Right ventricle myocardium inferior (tissue), 1 donor: ENCODE data around the gene PLCG1. TPM values are rescaled to one million over a fixed set of nuclear protein-coding genes. Genes with fewer than 3 reads are reported as not detected.

Experiments
- ATAC-seq: fragments of 200-7000 bp; cut with Tn5 transposase; one replicate; pipeline ENCODE4 v1.9.1; 2020; ENCODE audit warnings: mild to moderate bottlenecking, moderate library complexity
- DNase-seq: peaks from one replicate; pipeline ENCODE4 v3.0.0; 2021; ENCODE audit errors: missing footprints
- intact Hi-C: fragments of 100-400 bp; cut with DNase I; formaldehyde crosslinking; loops from one replicate; pipeline ENCODE4 v1.11.0; 2022
- total RNA-seq: library from RNA; stranded (reverse); fragmentation: NEBNext Ultra II Directional; extraction: Animal tissue kit (Norgen Biotek cat#: 25700); gene quantifications from one replicate; pipeline ENCODE4 v1.2.1, GENCODE V29; 2021
- donor health status: DM: no; HTN: yes; CAD: no; lungs with severe emphysema.

The PLCG1 gene
- total RNA-seq, 1 donor from 2014 or later = 43.4 TPM

GRCh38 chr20:41158082-41158625 is 20.8 kb downstream of the PLCG1 start:
- ATAC-seq = no peak
- intact Hi-C loops = no loop called here
- no peak for DNase-seq

GRCh38 chr20:41159547-41159946 is 22.2 kb downstream of the PLCG1 start:
- intact Hi-C loops = no loop called here
- DNase-seq (no peak), ATAC-seq (no peak)

- ATAC-seq (no peak), DNase-seq (no peak)
- intact Hi-C loops = no loop called here
Measured at GRCh38 chr20:41160686-41161085, 23.3 kb downstream of the PLCG1 start.

- no peak for ATAC-seq
- intact Hi-C loops = no loop called here
- no peak for DNase-seq
Measured at GRCh38 chr20:41161886-41162285, 24.5 kb downstream of the PLCG1 start.

- no peak for ATAC-seq
- DNase-seq = no peak
Measured at GRCh38 chr20:41162396-41162795, 25.1 kb downstream of the PLCG1 start.

GRCh38 chr20:41163821-41164220 is 26.5 kb downstream of the PLCG1 start:
- intact Hi-C loops = no loop called here
- ATAC-seq = no peak
- no peak for DNase-seq

More at GRCh38 chr20:41162396-41162795, 25.1 kb downstream of the PLCG1 start:
- intact Hi-C loops = no loop called here

GRCh38 chr20:41165001-41165882 is 27.9 kb downstream of the PLCG1 start:
- no peak for DNase-seq
- intact Hi-C loops = no loop called here
- no peak for ATAC-seq

- intact Hi-C loops = no loop called here
- no peak for DNase-seq
- ATAC-seq = no peak
Measured at GRCh38 chr20:41166201-41167117, 29.1 kb downstream of the PLCG1 start.

GRCh38 chr20:41167118-41167470 is 29.8 kb downstream of the PLCG1 start:
- intact Hi-C loops = no loop called here
- no peak for ATAC-seq
- DNase-seq = no peak

GRCh38 chr20:41167481-41168253 is 30.3 kb downstream of the PLCG1 start:
- DNase-seq = no peak
- ATAC-seq = no peak
- intact Hi-C loops = no loop called here

- ATAC-seq (no peak), DNase-seq (no peak)
- intact Hi-C loops = no loop called here
Measured at GRCh38 chr20:41168281-41169161, 31.2 kb downstream of the PLCG1 start.

- DNase-seq (no peak), ATAC-seq (no peak)
- intact Hi-C loops = no loop called here
Measured at GRCh38 chr20:41169162-41169690, 31.9 kb downstream of the PLCG1 start.

GRCh38 chr20:41169791-41170351 is 32.5 kb downstream of the PLCG1 start:
- DNase-seq (no peak), ATAC-seq (no peak)
- intact Hi-C loops = loop anchor here (5.0 kb wide), 2 partner anchors 77 to 242 kb away; no protein-coding TSS in a partner anchor

- DNase-seq (no peak), ATAC-seq (no peak)
- intact Hi-C loops = loop anchor here (5.0 kb wide), 2 partner anchors 77 to 242 kb away; no protein-coding TSS in a partner anchor
Measured at GRCh38 chr20:41170386-41171105, 33.2 kb downstream of the PLCG1 start.

- no peak for DNase-seq
- ATAC-seq = no peak
Measured at GRCh38 chr20:41171736-41172295, 34.5 kb downstream of the PLCG1 start.

More at GRCh38 chr20:41171736-41172295, 34.5 kb downstream of the PLCG1 start:
- intact Hi-C loops = loop anchor here (2.0 to 5.0 kb wide), 4 partner anchors 17 to 240 kb away; no protein-coding TSS in a partner anchor
